Tibial nerve (tissue), 4 donors: ENCODE results near the gene ECT2L. TPM values are rescaled to one million over a fixed set of nuclear protein-coding genes. Genes with fewer than 3 reads are reported as not detected.

Experiments
- DNase-seq, 2 donors: peaks; one replicate each; pipeline ENCODE4 v3.0.0-alpha.2; 2019; ENCODE audit warnings: low spot score in 2 of 2
- H3K27ac ChIP-seq, 4 donors: fragments of 200-600 bp; sonication (generic) in 3 of 4; one replicate each; pipeline ENCODE4 v1.5.1; 2017 to 2019; ENCODE audit warnings: mild to moderate bottlenecking in 1 of 4
- H3K27me3 ChIP-seq, 2 donors: fragments of 200-600 bp; sonication (generic) in 1 of 2; one replicate each; pipeline versions ENCODE4 v1.5.1 to v1.6.0; 2017 to 2019
- H3K36me3 ChIP-seq, 3 donors: fragments of 200-600 bp; sonication (generic); one replicate each; pipeline ENCODE4 v1.5.1; 2018 to 2019
- H3K4me1 ChIP-seq, 4 donors: fragments of 200-600 bp; sonication (generic) in 3 of 4; one replicate each; pipeline ENCODE4 v1.5.1; 2017 to 2019
- H3K4me3 ChIP-seq, 4 donors: fragments of 200-600 bp; sonication (generic) in 3 of 4; one replicate each; pipeline ENCODE4 v1.5.1; 2017 to 2019; ENCODE audit warnings: mild to moderate bottlenecking in 1 of 4, moderate library complexity in 1 of 4
- H3K9me3 ChIP-seq, 4 donors: fragments of 200-600 bp; sonication (generic) in 3 of 4; one replicate each; pipeline ENCODE4 v1.5.1; 2017 to 2019
- EP300 ChIP-seq, 2 donors: sonication (generic); formaldehyde crosslinking; IDR thresholded peaks; one replicate each; pipeline ENCODE4 v1.6.1; 2017; ENCODE audit warnings: antibody characterized with exemption in 2 of 2, mild to moderate bottlenecking in 1 of 2
- POLR2A ChIP-seq, 2 donors: fragments of 450-650 bp; IDR thresholded peaks; one replicate each; pipeline ENCODE4 v1.6.1; 2017; ENCODE audit warnings: antibody characterized with exemption in 2 of 2, mild to moderate bottlenecking in 2 of 2, moderate library complexity in 2 of 2
- WGBS, 2 donors: methylation state at CpG; one replicate each; pipeline ENCODE4 v1.1.5; 2018; 5-methylcytosine and 5-hydroxymethylcytosine counted together
- total RNA-seq, 4 donors: library from RNA; depleted of rRNA; stranded (reverse); fragments of >200 nt; gene quantifications; one replicate each; pipeline ENCODE4 v1.1.0, GENCODE V29; 2016
- TF ChIP-seq, protein P1 (sequence below), 5 experiments: fragments of 200-600 bp in 3 of 5; fragments of 450-650 bp in 2 of 5; sonication (generic) in 3 of 5; IDR thresholded peaks; one replicate each; pipeline ENCODE4 v1.5.1; 2016 to 2019; ENCODE audit warnings: antibody characterized with exemption in 5 of 5, mild to moderate bottlenecking in 3 of 5, moderate library complexity in 2 of 5

The ECT2L gene
- total RNA-seq, 4 donors from 2014 or later: 0.21 to 1.1 (median 0.30) TPM; not detected in 1

DNA sequence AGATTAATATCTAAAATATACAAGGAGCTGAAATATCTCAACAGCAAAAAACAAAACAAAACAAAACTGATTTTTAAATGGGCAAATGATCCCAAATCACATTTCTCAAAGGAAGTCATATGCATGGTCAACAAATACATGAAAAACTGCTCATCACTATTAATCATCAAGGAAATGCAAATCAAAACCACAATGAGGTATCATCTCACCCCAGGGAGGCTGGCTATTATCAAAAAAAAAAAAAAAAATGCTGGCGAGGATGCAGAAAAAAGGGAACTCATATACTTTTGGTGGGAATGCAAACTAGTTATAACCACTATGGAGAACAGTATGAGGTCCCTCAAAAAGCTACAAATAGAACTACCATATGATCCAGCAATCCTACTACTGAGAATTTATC lies 157.6 kb downstream of the ECT2L start:
- Histone ChIP-seq H3K36me3 (no peaks in the 10 kb centered on the region), H3K4me3 (no peak overlapping the region), H3K27me3 (no peaks in the 10 kb centered on the region), H3K4me1 (peaks cover 0 to 37% (median 10%) of the 10 kb centered on the region in 4 donors), H3K27ac (no peak overlapping the region), H3K9me3 (no peaks in the 10 kb centered on the region)
- 78 to 79% methylated on average over 1 of the region's 1 CpG for WGBS, 2 donors
- no peak for DNase-seq
- TF ChIP-seq EP300 (IDR thresholded peaks at IDR 0.05) (no peak), POLR2A (IDR thresholded peaks at IDR 0.05) (no peak)
- TF ChIP-seq, protein P1, sequence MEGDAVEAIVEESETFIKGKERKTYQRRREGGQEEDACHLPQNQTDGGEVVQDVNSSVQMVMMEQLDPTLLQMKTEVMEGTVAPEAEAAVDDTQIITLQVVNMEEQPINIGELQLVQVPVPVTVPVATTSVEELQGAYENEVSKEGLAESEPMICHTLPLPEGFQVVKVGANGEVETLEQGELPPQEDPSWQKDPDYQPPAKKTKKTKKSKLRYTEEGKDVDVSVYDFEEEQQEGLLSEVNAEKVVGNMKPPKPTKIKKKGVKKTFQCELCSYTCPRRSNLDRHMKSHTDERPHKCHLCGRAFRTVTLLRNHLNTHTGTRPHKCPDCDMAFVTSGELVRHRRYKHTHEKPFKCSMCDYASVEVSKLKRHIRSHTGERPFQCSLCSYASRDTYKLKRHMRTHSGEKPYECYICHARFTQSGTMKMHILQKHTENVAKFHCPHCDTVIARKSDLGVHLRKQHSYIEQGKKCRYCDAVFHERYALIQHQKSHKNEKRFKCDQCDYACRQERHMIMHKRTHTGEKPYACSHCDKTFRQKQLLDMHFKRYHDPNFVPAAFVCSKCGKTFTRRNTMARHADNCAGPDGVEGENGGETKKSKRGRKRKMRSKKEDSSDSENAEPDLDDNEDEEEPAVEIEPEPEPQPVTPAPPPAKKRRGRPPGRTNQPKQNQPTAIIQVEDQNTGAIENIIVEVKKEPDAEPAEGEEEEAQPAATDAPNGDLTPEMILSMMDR (IDR thresholded peaks at IDR 0.05): no peak

Other genes starting within 250 kb of the ECT2L start
- 10 to 100 TPM; 10.8 to 31.0 (median 15.7) TPM for gene CCDC28A, start 22.3 kb upstream of the ECT2L start, total RNA-seq
- gene REPS1, start 192.2 kb downstream of the ECT2L start, total RNA-seq: 10 to 100 TPM; 31.0 to 66.0 (median 50.6) TPM
- 1 to 10 TPM; 2.2 to 4.6 (median 3.2) TPM for gene ABRACL, start 232.7 kb downstream of the ECT2L start, total RNA-seq